ENCODE results near the gene POLD2.
"Not testable (repeated sequence)": the region's sequence is repeated elsewhere in the genome, so short reads cannot be mapped to it uniquely, and the experiment has no call there.

The POLD2 gene

GRCh38 chr7:44138698-44139097 lies 15.3 kb upstream of the POLD2 start:
- DNase-seq: no peak

- no peak for DNase-seq
Observed at GRCh38 chr7:44136731-44137130, 13.4 kb upstream of the POLD2 start.

GRCh38 chr7:44134943-44135628 lies 11.7 kb upstream of the POLD2 start:
- no peak for DNase-seq

GRCh38 chr7:44133295-44133694 lies 9.9 kb upstream of the POLD2 start:
- no peak for DNase-seq

- DNase-seq: no peak
Observed at GRCh38 chr7:44132039-44132438, 8.7 kb upstream of the POLD2 start.

- DNase-seq: no peak
Observed at GRCh38 chr7:44131173-44132029, 8.1 kb upstream of the POLD2 start.

- DNase-seq: no peak
Observed at GRCh38 chr7:44128721-44129582, 5.6 kb upstream of the POLD2 start.

GRCh38 chr7:44127161-44127560 lies 3.8 kb upstream of the POLD2 start:
- DNase-seq: no peak

- not testable (repeated sequence) for DNase-seq
Observed at GRCh38 chr7:44126574-44126973, 3.2 kb upstream of the POLD2 start.

- DNase-seq: no peak
Observed at GRCh38 chr7:44124822-44125202, 1.5 kb upstream of the POLD2 start.

- no peak for DNase-seq
Observed at GRCh38 chr7:44122529-44122928, 819 bp downstream of the POLD2 start.

- DNase-seq: no peak
Observed at GRCh38 chr7:44121761-44122420, 1.5 kb downstream of the POLD2 start.

GRCh38 chr7:44120395-44120794 lies 3.0 kb downstream of the POLD2 start:
- no peak for DNase-seq

GRCh38 chr7:44119829-44120380 lies 3.4 kb downstream of the POLD2 start:
- no peak for DNase-seq

- no peak for DNase-seq
Observed at GRCh38 chr7:44117801-44118429, 5.4 kb downstream of the POLD2 start.

- DNase-seq: no peak
Observed at GRCh38 chr7:44116789-44117666, 6.3 kb downstream of the POLD2 start.

- no peak for DNase-seq
Observed at GRCh38 chr7:44116087-44116788, 7.1 kb downstream of the POLD2 start.

- DNase-seq: no peak
Observed at GRCh38 chr7:44114586-44115310, 8.6 kb downstream of the POLD2 start.

- DNase-seq: no peak
Observed at GRCh38 chr7:44113764-44114354, 9.5 kb downstream of the POLD2 start.
